GM12891 (cell line): ENCODE results near the gene PCNT.

ENCODE experiments used
- POLR2A ChIP-seq: IDR thresholded peaks from 2 replicates; pipeline ENCODE4 v1.6.1; 2011; ENCODE audit warnings: low read depth, low read length, control low read depth
- POLR2AphosphoS5 ChIP-seq: IDR thresholded peaks from 2 replicates; pipeline ENCODE4 v1.6.1; 2011; ENCODE audit warnings: low read depth, low read length, control low read depth
- POU2F2 ChIP-seq: IDR thresholded peaks from 2 replicates; pipeline ENCODE4 v1.6.1; 2011; ENCODE audit warnings: low read depth, mild to moderate bottlenecking, control low read depth, low read length, moderate library complexity
- SPI1 ChIP-seq: IDR thresholded peaks from 2 replicates; pipeline ENCODE4 v1.6.1; 2011; ENCODE audit warnings: low read depth, low read length, control low read depth
- TAF1 ChIP-seq: IDR thresholded peaks from 2 replicates; pipeline ENCODE4 v1.6.1; 2011; ENCODE audit warnings: low read depth, low read length, control low read depth

GRCh38 chr21:46393451-46393940, 69.5 kb downstream of the PCNT start:
- TF ChIP-seq POLR2A (no peak), POLR2AphosphoS5 (no peak), TAF1 (no peak), POU2F2 (no peak), SPI1 (no peak)
